G401.6 (cell line): ENCODE results near the gene AGAP3.

Experiments used
- FAIRE-seq: peaks from 2 replicates; lab custom pipeline; 2012; peaks lifted over from hg19 to GRCh38; lab: Jason Lieb, UNC

AGAP3 gene

GRCh38 chr7:151074817-151075661, 11.2 kb upstream of the AGAP3 start:
- FAIRE-seq, result no peak

GRCh38 chr7:151075662-151075971, 10.7 kb upstream of the AGAP3 start:
- FAIRE-seq, result no peak

- FAIRE-seq, result no peak
Observed at GRCh38 chr7:151075978-151076426, 10.3 kb upstream of the AGAP3 start.

- FAIRE-seq, result no peak
Observed at GRCh38 chr7:151076863-151077704, 9.2 kb upstream of the AGAP3 start.

GRCh38 chr7:151077705-151078232, 8.5 kb upstream of the AGAP3 start:
- FAIRE-seq, result no peak

GRCh38 chr7:151078233-151079040, 7.8 kb upstream of the AGAP3 start:
- FAIRE-seq, result peak; percentile 97

- no peak for FAIRE-seq
Observed at GRCh38 chr7:151079199-151079910, 6.9 kb upstream of the AGAP3 start.

- FAIRE-seq, result no peak
Observed at GRCh38 chr7:151080067-151080521, 6.2 kb upstream of the AGAP3 start.

GRCh38 chr7:151080522-151081169, 5.6 kb upstream of the AGAP3 start, which contains the start of gene FASTK:
Gene FASTK, minus strand, starts transcription at chr7:151080809. Its CDS starts 43 bp downstream, at chr7:151080766.
- no peak for FAIRE-seq

- no peak for FAIRE-seq
Observed at GRCh38 chr7:151081170-151082101, 4.8 kb upstream of the AGAP3 start.

- no peak for FAIRE-seq
Observed at GRCh38 chr7:151082141-151083070, 3.9 kb upstream of the AGAP3 start.

- no peak for FAIRE-seq
Observed at GRCh38 chr7:151083071-151083823, 3.0 kb upstream of the AGAP3 start, which contains the start of gene TMUB1. Gene TMUB1, minus strand, starts transcription at chr7:151083493. Its CDS starts 930 bp downstream, at chr7:151082563.

GRCh38 chr7:151083824-151084160, 2.5 kb upstream of the AGAP3 start:
- FAIRE-seq, result no peak

GRCh38 chr7:151085329-151085690, 965 bp upstream of the AGAP3 start:
- no peak for FAIRE-seq

- no peak for FAIRE-seq
Observed at GRCh38 chr7:151086802-151087244, 548 bp downstream of the AGAP3 start.

GRCh38 chr7:151087245-151088018, 1.2 kb downstream of the AGAP3 start:
- no peak for FAIRE-seq
